Measurements from ENCODE around the gene GJA8.
A peak's percentile ranks its signal among the peaks of the same experiment; 100 is the strongest.
"Not testable (repeated sequence)": the region's sequence is repeated elsewhere in the genome, so short reads cannot be mapped to it uniquely, and the experiment has no call there.

Gene GJA8

GRCh38 chr1:147902253-147902845 lies at the start of gene GJA8:
GJA8 (plus strand) TSS chr1:147902795; CDS start chr1:147907956, 5,161 bp downstream.
- no peak for DNase-seq

- DNase-seq: no peak
Measured at GRCh38 chr1:147853391-147853790, 49.2 kb upstream of the GJA8 start.

GRCh38 chr1:147854989-147855388 lies 47.6 kb upstream of the GJA8 start:
- not testable (repeated sequence) for DNase-seq

GRCh38 chr1:147855996-147856395 lies 46.6 kb upstream of the GJA8 start:
- DNase-seq: not testable (repeated sequence)

- DNase-seq: not testable (repeated sequence)
Measured at GRCh38 chr1:147867204-147867603, 35.4 kb upstream of the GJA8 start.

- DNase-seq: no peak
Measured at GRCh38 chr1:147878022-147878421, 24.6 kb upstream of the GJA8 start.

GRCh38 chr1:147879911-147880310 lies 22.7 kb upstream of the GJA8 start:
- DNase-seq: no peak

- no peak for DNase-seq
Measured at GRCh38 chr1:147882535-147882934, 20.1 kb upstream of the GJA8 start.

- peak; percentile 57 for DNase-seq
Measured at GRCh38 chr1:147890177-147890790, 12.3 kb upstream of the GJA8 start.

- no peak for DNase-seq
Measured at GRCh38 chr1:147891088-147891487, 11.5 kb upstream of the GJA8 start.

- no peak for DNase-seq
Measured at GRCh38 chr1:147892216-147892615, 10.4 kb upstream of the GJA8 start.

GRCh38 chr1:147892731-147893214 lies 9.8 kb upstream of the GJA8 start:
- peak; percentile 53 for DNase-seq

- no peak for DNase-seq
Measured at GRCh38 chr1:147895123-147895522, 7.5 kb upstream of the GJA8 start.

- DNase-seq: no peak
Measured at GRCh38 chr1:147897029-147897752, 5.4 kb upstream of the GJA8 start.

- no peak for DNase-seq
Measured at GRCh38 chr1:147897789-147898188, 4.8 kb upstream of the GJA8 start.

- no peak for DNase-seq
Measured at GRCh38 chr1:147904726-147905125, 2.1 kb downstream of the GJA8 start.

GRCh38 chr1:147907786-147908509 lies 5.4 kb downstream of the GJA8 start:
- DNase-seq: no peak

- DNase-seq: no peak
Measured at GRCh38 chr1:147912553-147912952, 10.0 kb downstream of the GJA8 start.

- no peak for DNase-seq
Measured at GRCh38 chr1:147913362-147913942, 10.9 kb downstream of the GJA8 start.

- DNase-seq: no peak
Measured at GRCh38 chr1:147919896-147920295, 17.3 kb downstream of the GJA8 start.

GRCh38 chr1:147924813-147925212 lies 22.2 kb downstream of the GJA8 start:
- no peak for DNase-seq

- not testable (repeated sequence) for DNase-seq
Measured at GRCh38 chr1:147927215-147927614, 24.6 kb downstream of the GJA8 start.

GRCh38 chr1:147927689-147928088 lies 25.1 kb downstream of the GJA8 start:
- DNase-seq: not testable (repeated sequence)

All from CD4-positive, alpha-beta T cell treated with Interleukin-21 for 1 hour (primary cell).